Coronary artery (tissue), 2 donors: ENCODE data around the gene RPL32.
"Not testable (repeated sequence)": the region's sequence is repeated elsewhere in the genome, so short reads cannot be mapped to it uniquely, and the experiment has no call there.

ENCODE experiments used
- DNase-seq: peaks from one replicate; pipeline ENCODE4 v3.0.0-alpha.2; 2017; ENCODE audit warnings: low spot score
- H3K27ac ChIP-seq, 2 donors: fragments of 200-600 bp; sonication (generic); one replicate each; pipeline ENCODE4 v1.5.1; 2016 to 2019
- H3K4me3 ChIP-seq: fragments of 200-600 bp; sonication (generic); 2 replicates; pipeline ENCODE4 v1.5.1; 2016; ENCODE audit warnings: mild to moderate bottlenecking, moderate library complexity
- CTCF ChIP-seq: fragments of 200-600 bp; sonication (generic); IDR thresholded peaks from one replicate; pipeline ENCODE4 v1.5.1; 2019; ENCODE audit warnings: antibody characterized with exemption

RPL32 gene

GRCh38 chr3:12845811-12846210 is 4.4 kb upstream of the RPL32 start:
- no peak for DNase-seq
- TF ChIP-seq CTCF: no peak
- no peak overlapping the region for H3K4me3 ChIP-seq
- no peak overlapping the region for H3K27ac ChIP-seq

- Histone ChIP-seq H3K4me3 (no peak overlapping the region), H3K27ac (no peak overlapping the region)
- DNase-seq: no peak
- no peak for TF ChIP-seq CTCF
These were observed 1.1 kb upstream of the RPL32 start for GRCh38 chr3:12842469-12842868.

GRCh38 chr3:12841970-12842328 is 584 bp upstream of the RPL32 start:
- Histone ChIP-seq H3K27ac (peak overlapping the region; percentile 83 to 85), H3K4me3 (peak overlapping the region; percentile 80)
- TF ChIP-seq CTCF: peak; percentile 10
- no peak for DNase-seq

- peak overlapping the region; percentile 83 to 85 for H3K27ac ChIP-seq
- no peak for TF ChIP-seq CTCF
- no peak for DNase-seq
- H3K4me3 ChIP-seq: peak overlapping the region; percentile 80
These were observed 695 bp downstream of the RPL32 start for GRCh38 chr3:12840591-12841148.

GRCh38 chr3:12840148-12840547 is 1.2 kb downstream of the RPL32 start:
- peak overlapping the region; percentile 80 for H3K4me3 ChIP-seq
- not testable (repeated sequence) for DNase-seq
- H3K27ac ChIP-seq: peak overlapping the region; percentile 83 to 85

GRCh38 chr3:12839156-12839946 is 2.0 kb downstream of the RPL32 start:
- Histone ChIP-seq H3K27ac (no peak overlapping the region), H3K4me3 (peak overlapping the region; percentile 80)
- no peak for DNase-seq
- no peak for TF ChIP-seq CTCF

GRCh38 chr3:12838179-12838965 is 3.0 kb downstream of the RPL32 start:
- no peak for DNase-seq
- no peak for TF ChIP-seq CTCF
- H3K4me3 ChIP-seq: peak overlapping the region; percentile 11
- H3K27ac ChIP-seq: no peak overlapping the region
